Measurements from ENCODE around the gene YAF2.

- no peak for TF ChIP-seq CTCF (IDR thresholded peaks at IDR 0.05 in 8 of 11, conservative IDR thresholded peaks at IDR 0.05 in 3 of 11)
- TF ChIP-seq POLR2AphosphoS5 (IDR thresholded peaks at IDR 0.05), result no peak
- TF ChIP-seq POLR2A (IDR thresholded peaks at IDR 0.05), result no peak
Observed at GRCh38 chr12:42173961-42174521, 64.0 kb downstream of the YAF2 start.
